ENCODE measurements around the gene DHDDS. TPM values are rescaled to one million over a fixed set of nuclear protein-coding genes. Genes with fewer than 3 reads are reported as not detected.

DHDDS gene
- polyA plus RNA-seq, 1 donor from 2014 or later = 28.9 TPM

GRCh38 chr1:26405281-26405915 is 26.7 kb upstream of the DHDDS start (continued):
- no peak for TF ChIP-seq POLR2AphosphoS5 (IDR thresholded peaks at IDR 0.05)
- no peak for TF ChIP-seq RAD21 (conservative IDR thresholded peaks at IDR 0.05)

- Histone ChIP-seq H3K9me2 (ENCODE audit: insufficient read depth, low read length) (no peaks in the 10 kb centered on the region), H3K79me2 (replicated peaks; ENCODE audit: insufficient read depth, low read length) (peaks cover 29% of the 10 kb centered on the region), H3K9ac (ENCODE audit: low read length) (peak overlapping the region; percentile 53), H2AFZ (ENCODE audit: low read depth, low read length) (no peak overlapping the region), H3F3A (ENCODE audit: insufficient read depth, low read length, poor library complexity, severe bottlenecking) (no peaks in the 10 kb centered on the region), H3K9me3 (ENCODE audit: low read length) (no peaks in the 10 kb centered on the region), H3K4me3 (ENCODE audit: low read length) (peak overlapping the region; percentile 33), H4K20me1 (ENCODE audit: insufficient read depth) (no peaks in the 10 kb centered on the region), H3K4me2 (ENCODE audit: low read length) (no peak overlapping the region), H3K27ac (ENCODE audit: low read length) (peak overlapping the region; percentile 72), H3K36me3 (ENCODE audit: insufficient read depth, low read length) (no peaks in the 10 kb centered on the region), H3K27me3 (ENCODE audit: insufficient read depth, low read depth, low read length) (no peaks in the 10 kb centered on the region)
- no peak for TF ChIP-seq MXI1 (conservative IDR thresholded peaks at IDR 0.05; ENCODE audit: poor library complexity, severe bottlenecking)
- TF ChIP-seq REST (IDR thresholded peaks at IDR 0.05; ENCODE audit: borderline replicate concordance) = peak; percentile 99
Measured at GRCh38 chr1:26408604-26409003, 23.5 kb upstream of the DHDDS start.

- H2AFZ ChIP-seq (ENCODE audit: low read depth, low read length) = no peak overlapping the region
- H3K4me2 ChIP-seq (ENCODE audit: low read length) = no peak overlapping the region
- H3K27ac ChIP-seq (ENCODE audit: low read length) = peak overlapping the region; percentile 72
- no peaks in the 10 kb centered on the region for H3K36me3 ChIP-seq (ENCODE audit: insufficient read depth, low read length)
- H3K9me2 ChIP-seq (ENCODE audit: insufficient read depth, low read length) = no peaks in the 10 kb centered on the region
- H3K9ac ChIP-seq (ENCODE audit: low read length) = peak overlapping the region; percentile 53
- no peaks in the 10 kb centered on the region for H3F3A ChIP-seq (ENCODE audit: insufficient read depth, low read length, poor library complexity, severe bottlenecking)
- H4K20me1 ChIP-seq (ENCODE audit: insufficient read depth) = no peaks in the 10 kb centered on the region
- peaks cover 35% of the 10 kb centered on the region for H3K79me2 ChIP-seq (replicated peaks; ENCODE audit: insufficient read depth, low read length)
- TF ChIP-seq REST (IDR thresholded peaks at IDR 0.05; ENCODE audit: borderline replicate concordance) (no peak), TAF1 (IDR thresholded peaks at IDR 0.05; ENCODE audit: low read depth) (no peak), POLR2AphosphoS5 (IDR thresholded peaks at IDR 0.05) (peak; percentile 43), MXI1 (conservative IDR thresholded peaks at IDR 0.05; ENCODE audit: poor library complexity, severe bottlenecking) (no peak)
- H3K27me3 ChIP-seq (ENCODE audit: insufficient read depth, low read depth, low read length) = no peaks in the 10 kb centered on the region
- no peaks in the 10 kb centered on the region for H3K9me3 ChIP-seq (ENCODE audit: low read length)
- peak overlapping the region; percentile 33 for H3K4me3 ChIP-seq (ENCODE audit: low read length)
Measured at GRCh38 chr1:26409191-26409807, 22.8 kb upstream of the DHDDS start.
